Mesothelial cell of epicardium (in vitro differentiated cells): ENCODE measurements around the gene TRIO. TPM values are rescaled to one million over a fixed set of nuclear protein-coding genes. Genes with fewer than 3 reads are reported as not detected.
A peak's percentile ranks its signal among the peaks of the same experiment; 100 is the strongest.

Experiments
- DNase-seq, 2 experiments: peaks; one replicate each; pipeline ENCODE4 v3.0.0; 2021; ENCODE audit warnings: low spot score in 2 of 2; ENCODE audit not compliant: unreplicated experiment in 2 of 2
- H3K27ac Mint-ChIP-seq: 2 replicates; pipeline ENCODE4 v1.8.0; 2021; ENCODE audit warnings: mixed read lengths
- H3K27me3 Mint-ChIP-seq: 2 replicates; pipeline ENCODE4 v1.8.0; 2021; ENCODE audit warnings: low read depth, mixed read lengths
- H3K36me3 Mint-ChIP-seq: 2 replicates; pipeline ENCODE4 v1.8.0; 2021; ENCODE audit warnings: mixed read lengths
- H3K4me1 Mint-ChIP-seq: 2 replicates; pipeline ENCODE4 v1.8.0; 2021; ENCODE audit warnings: mixed read lengths
- H3K4me3 Mint-ChIP-seq: 2 replicates; pipeline ENCODE4 v1.8.0; 2021; ENCODE audit warnings: mild to moderate bottlenecking, moderate library complexity, mixed read lengths
- H3K9me3 Mint-ChIP-seq: 2 replicates; pipeline ENCODE4 v1.8.0; 2021; ENCODE audit warnings: mixed read lengths
- total RNA-seq: library from RNA; stranded (reverse); gene quantifications from 3 replicates; pipeline ENCODE4 v1.2.1, GENCODE V29; 2021
- TF ChIP-seq, protein P1 (sequence below): fragments of 200-600 bp; sonication (generic); IDR thresholded peaks from one replicate; pipeline ENCODE4 v1.5.0; 2021; ENCODE audit warnings: antibody characterized with exemption; ENCODE audit not compliant: unreplicated experiment

Gene TRIO
- total RNA-seq, 1 donor from 2014 or later, result 209 TPM

- peaks cover 42% of the 10 kb centered on the region for H3K4me1 Mint-ChIP-seq
- TF ChIP-seq, protein P1, sequence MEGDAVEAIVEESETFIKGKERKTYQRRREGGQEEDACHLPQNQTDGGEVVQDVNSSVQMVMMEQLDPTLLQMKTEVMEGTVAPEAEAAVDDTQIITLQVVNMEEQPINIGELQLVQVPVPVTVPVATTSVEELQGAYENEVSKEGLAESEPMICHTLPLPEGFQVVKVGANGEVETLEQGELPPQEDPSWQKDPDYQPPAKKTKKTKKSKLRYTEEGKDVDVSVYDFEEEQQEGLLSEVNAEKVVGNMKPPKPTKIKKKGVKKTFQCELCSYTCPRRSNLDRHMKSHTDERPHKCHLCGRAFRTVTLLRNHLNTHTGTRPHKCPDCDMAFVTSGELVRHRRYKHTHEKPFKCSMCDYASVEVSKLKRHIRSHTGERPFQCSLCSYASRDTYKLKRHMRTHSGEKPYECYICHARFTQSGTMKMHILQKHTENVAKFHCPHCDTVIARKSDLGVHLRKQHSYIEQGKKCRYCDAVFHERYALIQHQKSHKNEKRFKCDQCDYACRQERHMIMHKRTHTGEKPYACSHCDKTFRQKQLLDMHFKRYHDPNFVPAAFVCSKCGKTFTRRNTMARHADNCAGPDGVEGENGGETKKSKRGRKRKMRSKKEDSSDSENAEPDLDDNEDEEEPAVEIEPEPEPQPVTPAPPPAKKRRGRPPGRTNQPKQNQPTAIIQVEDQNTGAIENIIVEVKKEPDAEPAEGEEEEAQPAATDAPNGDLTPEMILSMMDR, result no peak
- H3K4me3 Mint-ChIP-seq, result peak overlapping the region; percentile 80
- H3K27me3 Mint-ChIP-seq, result peaks cover 2% of the 10 kb centered on the region
- no peaks in the 10 kb centered on the region for H3K9me3 Mint-ChIP-seq
- H3K36me3 Mint-ChIP-seq, result no peaks in the 10 kb centered on the region
- DNase-seq, result peak; percentile 32 to 66
- peak overlapping the region; percentile 95 for H3K27ac Mint-ChIP-seq
Observed at GRCh38 chr5:14144586-14145434, 1.7 kb downstream of the TRIO start.

- Mint-ChIP-seq H3K27me3 (no peaks in the 10 kb centered on the region), H3K9me3 (no peaks in the 10 kb centered on the region), H3K36me3 (no peaks in the 10 kb centered on the region), H3K4me1 (peaks cover 46% of the 10 kb centered on the region), H3K4me3 (peak overlapping the region; percentile 80), H3K27ac (peak overlapping the region; percentile 95)
- TF ChIP-seq, protein P1, result no peak
- no peak for DNase-seq
Observed at GRCh38 chr5:14145435-14146334, 2.5 kb downstream of the TRIO start.

GRCh38 chr5:14146725-14147124 is 3.6 kb downstream of the TRIO start:
- no peak for DNase-seq
- TF ChIP-seq, protein P1, result no peak
- Mint-ChIP-seq H3K36me3 (no peaks in the 10 kb centered on the region), H3K4me3 (peak overlapping the region; percentile 13), H3K27me3 (no peaks in the 10 kb centered on the region), H3K9me3 (no peaks in the 10 kb centered on the region), H3K4me1 (peaks cover 46% of the 10 kb centered on the region), H3K27ac (no peak overlapping the region)

GRCh38 chr5:14147210-14147609 is 4.1 kb downstream of the TRIO start:
- Mint-ChIP-seq H3K4me3 (no peak overlapping the region), H3K4me1 (peaks cover 45% of the 10 kb centered on the region), H3K27ac (no peak overlapping the region), H3K27me3 (no peaks in the 10 kb centered on the region), H3K9me3 (no peaks in the 10 kb centered on the region), H3K36me3 (no peaks in the 10 kb centered on the region)
- TF ChIP-seq, protein P1, result no peak
- no peak for DNase-seq

DNA sequence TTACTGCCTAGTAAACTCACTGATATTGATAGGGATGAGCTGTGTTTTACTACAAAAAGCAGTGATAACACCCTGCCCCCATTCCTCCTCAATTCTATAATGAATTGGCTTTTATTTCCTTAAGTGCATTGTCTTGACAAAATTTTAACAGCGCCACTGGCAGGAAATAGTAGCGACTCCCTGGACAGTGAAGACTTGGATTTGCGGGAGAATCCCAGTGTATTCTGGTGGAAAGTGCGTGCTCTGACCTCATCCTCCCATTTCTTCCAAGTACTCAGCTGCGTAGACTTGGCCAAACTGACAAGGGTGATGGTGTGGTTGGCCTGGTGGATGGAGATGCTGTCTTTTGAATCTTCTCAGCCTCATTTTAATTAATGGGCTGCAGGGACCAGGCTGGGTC is 5.3 kb downstream of the TRIO start:
- no peaks in the 10 kb centered on the region for H3K9me3 Mint-ChIP-seq

More for the DNA sequence above, 5.3 kb downstream of the TRIO start:
- TF ChIP-seq, protein P1, result no peak
- Mint-ChIP-seq H3K27me3 (no peaks in the 10 kb centered on the region), H3K27ac (no peak overlapping the region), H3K4me1 (peaks cover 48% of the 10 kb centered on the region), H3K4me3 (no peak overlapping the region), H3K36me3 (no peaks in the 10 kb centered on the region)
- no peak for DNase-seq
